Nephron (organoid): ENCODE results near the gene SRF.

Experiments
- H3K27ac Mint-ChIP-seq, 3 experiments: 2 replicates each; pipeline ENCODE4 v1.8.0; 2020; ENCODE audit warnings: mixed read lengths in 3 of 3, mild to moderate bottlenecking in 2 of 3, moderate library complexity in 1 of 3
- H3K27me3 Mint-ChIP-seq: 2 replicates; pipeline ENCODE4 v1.8.0; 2021; ENCODE audit warnings: low read depth, mild to moderate bottlenecking, moderate library complexity, mixed read lengths
- H3K36me3 Mint-ChIP-seq: 2 replicates; pipeline ENCODE4 v1.8.0; 2020; ENCODE audit warnings: low read depth, mixed read lengths
- H3K4me1 Mint-ChIP-seq: 2 replicates; pipeline ENCODE4 v1.8.0; 2020; ENCODE audit warnings: mixed read lengths
- H3K4me3 Mint-ChIP-seq, 3 experiments: 2 replicates each; pipeline ENCODE4 v1.8.0; 2020; ENCODE audit warnings: mild to moderate bottlenecking in 3 of 3, mixed read lengths in 3 of 3, moderate library complexity in 2 of 3
- H3K9me3 Mint-ChIP-seq: 2 replicates; pipeline ENCODE4 v1.8.0; 2020; ENCODE audit warnings: mixed read lengths
- TF ChIP-seq, protein P1 (sequence below), 3 experiments: fragments of 200-600 bp; sonication (generic); IDR thresholded peaks; one replicate each; pipeline ENCODE4 v1.5.0; 2021; ENCODE audit warnings: antibody characterized with exemption in 3 of 3; ENCODE audit not compliant: unreplicated experiment in 3 of 3

SRF gene

DNA sequence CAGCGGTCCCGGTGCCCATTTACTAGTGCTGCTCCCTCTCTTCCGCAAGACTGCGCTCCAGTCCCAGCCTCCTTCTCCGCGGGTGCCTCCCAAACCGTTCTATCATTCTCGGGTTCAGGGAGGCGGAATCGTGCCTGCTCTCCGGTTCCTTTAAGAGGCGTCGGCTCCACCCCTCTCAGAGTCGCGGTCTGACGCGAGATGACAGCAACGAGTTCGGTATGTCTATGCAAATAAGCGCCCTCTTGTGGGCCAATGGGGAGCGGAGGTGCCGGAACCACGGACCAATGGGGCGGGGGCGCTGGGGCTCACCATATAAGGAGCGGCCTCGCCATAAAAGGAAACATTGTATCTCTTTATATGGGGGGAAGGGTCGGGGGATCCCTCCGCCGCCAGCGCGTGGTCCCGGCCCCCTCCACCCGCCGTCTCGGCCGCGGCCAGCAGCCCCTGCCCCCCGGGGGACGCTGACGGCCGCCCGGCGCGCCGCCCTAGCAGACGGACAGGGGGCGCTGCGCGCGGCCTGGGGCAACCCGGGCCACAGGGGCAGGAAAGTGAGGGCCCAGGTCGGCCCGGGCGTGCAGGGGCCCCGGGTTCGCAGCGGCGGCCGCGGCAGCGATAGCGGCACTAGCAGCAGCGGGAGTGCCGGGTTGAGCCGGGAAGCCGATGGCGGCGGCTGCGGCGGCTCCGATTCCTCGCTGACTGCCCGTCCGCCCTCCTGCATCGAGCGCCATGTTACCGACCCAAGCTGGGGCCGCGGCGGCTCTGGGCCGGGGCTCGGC, at the start of gene SRF:
Gene SRF (plus strand): TSS at position 339 of the 776 bp plus-strand sequence. CDS start 388 bp downstream, at position 727.
- Mint-ChIP-seq H3K9me3 (no peaks in the 10 kb centered on the region), H3K36me3 (peaks cover 11% of the 10 kb centered on the region), H3K4me3 (peak within 1 kb of the TSS; percentile 94 to 95 (median 95)), H3K27ac (peak within 1 kb of the TSS; percentile 88 to 97 (median 95)), H3K27me3 (peaks cover 4% of the 10 kb centered on the region), H3K4me1 (peaks cover 29% of the 10 kb centered on the region)
- TF ChIP-seq, protein P1, sequence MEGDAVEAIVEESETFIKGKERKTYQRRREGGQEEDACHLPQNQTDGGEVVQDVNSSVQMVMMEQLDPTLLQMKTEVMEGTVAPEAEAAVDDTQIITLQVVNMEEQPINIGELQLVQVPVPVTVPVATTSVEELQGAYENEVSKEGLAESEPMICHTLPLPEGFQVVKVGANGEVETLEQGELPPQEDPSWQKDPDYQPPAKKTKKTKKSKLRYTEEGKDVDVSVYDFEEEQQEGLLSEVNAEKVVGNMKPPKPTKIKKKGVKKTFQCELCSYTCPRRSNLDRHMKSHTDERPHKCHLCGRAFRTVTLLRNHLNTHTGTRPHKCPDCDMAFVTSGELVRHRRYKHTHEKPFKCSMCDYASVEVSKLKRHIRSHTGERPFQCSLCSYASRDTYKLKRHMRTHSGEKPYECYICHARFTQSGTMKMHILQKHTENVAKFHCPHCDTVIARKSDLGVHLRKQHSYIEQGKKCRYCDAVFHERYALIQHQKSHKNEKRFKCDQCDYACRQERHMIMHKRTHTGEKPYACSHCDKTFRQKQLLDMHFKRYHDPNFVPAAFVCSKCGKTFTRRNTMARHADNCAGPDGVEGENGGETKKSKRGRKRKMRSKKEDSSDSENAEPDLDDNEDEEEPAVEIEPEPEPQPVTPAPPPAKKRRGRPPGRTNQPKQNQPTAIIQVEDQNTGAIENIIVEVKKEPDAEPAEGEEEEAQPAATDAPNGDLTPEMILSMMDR (IDR thresholded peaks at IDR 0.05; ENCODE audit: unreplicated experiment in 3 of 3) = peak; percentile 75 to 84 (median 82)

DNA sequence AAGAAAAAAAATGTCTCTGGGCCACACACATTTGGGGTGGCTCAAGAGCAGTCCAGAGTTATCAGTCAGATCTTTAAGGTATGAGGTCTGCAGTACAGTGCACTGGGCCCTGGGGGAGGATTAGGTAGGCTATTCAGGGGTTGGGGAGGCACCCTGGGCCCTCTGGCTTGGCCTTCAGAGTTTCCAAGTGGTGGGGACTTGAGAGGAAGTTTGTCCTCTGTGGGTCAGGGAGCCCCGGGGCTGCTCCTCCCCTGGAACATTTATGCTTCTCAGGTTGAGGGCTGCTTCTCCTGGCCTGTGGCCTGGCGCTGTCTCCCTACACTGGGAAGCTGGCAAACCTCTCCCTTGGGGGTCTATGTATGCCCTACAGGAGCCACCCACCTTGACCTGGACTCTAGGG, 48.9 kb upstream of the SRF start:
- no peak overlapping the region for H3K4me3 Mint-ChIP-seq

DNA sequence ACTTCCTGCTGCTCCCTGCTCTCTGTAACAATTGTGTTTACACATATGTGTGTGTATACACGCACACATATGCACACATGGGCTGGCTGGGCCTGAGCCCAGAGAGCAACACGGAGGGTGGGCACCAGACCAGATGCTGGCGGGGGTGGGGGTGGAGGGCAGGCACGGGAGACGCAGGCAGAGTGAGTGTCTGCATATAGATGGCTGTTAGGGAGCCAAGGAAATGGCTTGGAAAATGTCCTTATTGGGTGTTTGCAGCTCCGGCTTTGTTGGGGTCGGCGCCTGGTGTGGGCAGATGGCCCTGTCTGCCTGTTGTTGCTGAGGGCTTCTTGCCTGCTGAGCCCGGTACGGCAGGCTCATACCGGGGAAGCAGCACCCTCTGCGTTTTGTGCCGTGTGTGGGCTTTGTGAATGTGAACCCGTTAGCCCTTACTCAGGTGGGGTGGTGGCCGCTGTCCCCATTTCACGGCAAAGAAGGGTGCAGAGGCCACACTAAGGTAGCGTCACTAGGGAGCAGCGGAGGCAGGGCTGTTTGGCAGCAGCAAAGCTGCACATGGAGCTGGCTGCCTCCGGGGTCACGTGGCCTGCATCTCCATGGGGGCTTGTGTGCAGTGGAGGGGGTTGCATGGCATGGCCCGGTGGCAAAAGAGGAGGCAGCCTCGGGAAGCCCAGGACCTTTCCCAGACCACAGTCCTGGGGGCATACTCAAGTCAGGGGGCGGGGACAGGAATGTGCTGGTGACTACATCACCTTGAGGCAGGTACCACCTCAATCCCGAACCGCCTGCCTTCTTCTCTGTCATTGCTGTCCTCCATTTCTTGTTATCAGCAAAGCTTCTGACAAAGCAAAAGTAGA, 47.4 kb upstream of the SRF start:
- peak overlapping the region; percentile 73 to 94 (median 94) for H3K27ac Mint-ChIP-seq
- H3K4me3 Mint-ChIP-seq = peak overlapping the region in 2 of 3 experiments; percentile 19 to 35
- TF ChIP-seq, protein P1 (IDR thresholded peaks at IDR 0.05; ENCODE audit: unreplicated experiment in 3 of 3) = no peak
- H3K9me3 Mint-ChIP-seq = no peaks in the 10 kb centered on the region
- no peaks in the 10 kb centered on the region for H3K36me3 Mint-ChIP-seq
- H3K27me3 Mint-ChIP-seq = no peaks in the 10 kb centered on the region
- peaks cover 90% of the 10 kb centered on the region for H3K4me1 Mint-ChIP-seq

More for the DNA sequence above, 48.9 kb upstream of the SRF start:
- no peaks in the 10 kb centered on the region for H3K36me3 Mint-ChIP-seq
- peaks cover 86% of the 10 kb centered on the region for H3K4me1 Mint-ChIP-seq
- H3K9me3 Mint-ChIP-seq = no peaks in the 10 kb centered on the region
- no peaks in the 10 kb centered on the region for H3K27me3 Mint-ChIP-seq
- H3K27ac Mint-ChIP-seq = peak overlapping the region in 2 of 3 experiments; percentile 85 to 94
- TF ChIP-seq, protein P1 (IDR thresholded peaks at IDR 0.05; ENCODE audit: unreplicated experiment in 3 of 3) = no peak

DNA sequence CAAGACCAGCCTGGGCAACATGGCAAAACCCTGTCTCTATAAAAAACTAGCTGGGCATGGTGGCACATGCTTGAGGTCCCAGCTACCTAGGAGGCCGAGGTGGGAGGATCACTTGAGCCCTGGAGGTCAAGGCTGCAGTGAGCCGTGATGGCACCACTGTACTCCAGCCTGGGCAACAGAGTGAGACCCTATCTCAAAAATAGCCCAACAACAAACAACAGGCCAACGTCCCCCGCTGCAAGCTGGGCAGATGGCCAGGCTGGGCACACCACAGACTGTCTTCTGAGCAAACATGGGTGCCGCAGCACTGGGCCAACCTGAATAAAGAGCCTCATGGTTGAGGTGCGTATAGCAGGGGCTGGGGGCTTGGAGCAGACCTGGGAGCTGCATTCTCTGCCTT, 46.6 kb upstream of the SRF start:
- Mint-ChIP-seq H3K4me1 (peaks cover 84% of the 10 kb centered on the region), H3K4me3 (no peak overlapping the region), H3K27me3 (no peaks in the 10 kb centered on the region), H3K27ac (peak overlapping the region in 1 of 3 experiments; percentile 94), H3K36me3 (peaks cover under 1% of the 10 kb centered on the region), H3K9me3 (no peaks in the 10 kb centered on the region)
- TF ChIP-seq, protein P1 (IDR thresholded peaks at IDR 0.05; ENCODE audit: unreplicated experiment in 3 of 3) = no peak

DNA sequence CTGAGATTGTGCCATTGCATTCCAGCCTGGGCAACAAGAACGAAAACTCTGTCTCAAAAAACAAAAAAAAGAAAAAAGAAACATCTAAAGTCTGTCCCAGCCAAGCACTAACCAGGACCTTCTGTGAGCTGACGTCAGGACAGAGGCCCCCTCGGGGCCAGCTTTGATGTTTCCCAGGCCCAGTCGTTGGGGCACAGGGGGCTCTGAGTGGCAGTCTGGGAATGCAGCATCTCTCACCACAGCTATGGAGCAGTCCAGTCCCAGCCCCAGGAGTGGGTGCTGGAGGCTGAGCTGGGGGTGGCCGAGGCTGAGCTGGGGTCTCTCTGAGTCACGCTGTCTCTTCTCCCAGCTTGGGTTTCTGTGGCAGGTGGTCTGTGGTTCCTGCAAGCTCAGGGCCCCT, 46.0 kb upstream of the SRF start:
- H3K27ac Mint-ChIP-seq = peak overlapping the region; percentile 82 to 94 (median 91)
- H3K36me3 Mint-ChIP-seq = peaks cover 7% of the 10 kb centered on the region
- TF ChIP-seq, protein P1 (IDR thresholded peaks at IDR 0.05; ENCODE audit: unreplicated experiment in 3 of 3) = no peak
- no peaks in the 10 kb centered on the region for H3K9me3 Mint-ChIP-seq
- peak overlapping the region in 1 of 3 experiments; percentile 19 for H3K4me3 Mint-ChIP-seq
- H3K27me3 Mint-ChIP-seq = no peaks in the 10 kb centered on the region
- H3K4me1 Mint-ChIP-seq = peaks cover 84% of the 10 kb centered on the region
